Esophagus (tissue), 2 donors: ENCODE measurements around the gene MAN2C1. TPM values are rescaled to one million over a fixed set of nuclear protein-coding genes. Genes with fewer than 3 reads are reported as not detected.

Experiments
- polyA plus RNA-seq, 2 donors: library from polyadenylated mRNA; stranded (reverse); fragments of 200-250 nt; gene quantifications; one replicate each; pipeline ENCODE4 v1.2.3, GENCODE V29; 2013
- donor health status: healthy with polysubstance abuse.
- donor health status: Bipolar disorder and iron deficiency.

MAN2C1 gene
- polyA plus RNA-seq, 2 donors = 107 to 185 TPM

Other genes with a start within 250 kb of the MAN2C1 start
- 10 to 100 TPM; 14.7 to 15.7 TPM for gene C15orf39, start 166.7 kb downstream of the MAN2C1 start, polyA plus RNA-seq
- not detected for gene GOLGA6C, start 110.3 kb downstream of the MAN2C1 start, polyA plus RNA-seq
- not detected for gene GOLGA6D, start 85.8 kb downstream of the MAN2C1 start, polyA plus RNA-seq
- gene COMMD4, start 32.5 kb downstream of the MAN2C1 start, polyA plus RNA-seq = 10 to 100 TPM; 52.4 to 66.1 TPM
- 10 to 100 TPM; 13.2 to 32.5 TPM for gene NEIL1, start 21.6 kb downstream of the MAN2C1 start, polyA plus RNA-seq
- gene SIN3A, start 83.1 kb upstream of the MAN2C1 start, polyA plus RNA-seq = 10 to 100 TPM in 1 of 2 donors, 1 to 10 TPM in 1; 7.2 to 10.4 TPM
- gene PTPN9, start 210.7 kb upstream of the MAN2C1 start, polyA plus RNA-seq = 1 to 10 TPM; 3.1 to 6.5 TPM